Measurements from ENCODE around the gene GPR173. TPM values are rescaled to one million over a fixed set of nuclear protein-coding genes. Genes with fewer than 3 reads are reported as not detected.

Gene GPR173
- total RNA-seq, 2 donors from 2014 or later: 7.0 to 9.4 TPM

DNA sequence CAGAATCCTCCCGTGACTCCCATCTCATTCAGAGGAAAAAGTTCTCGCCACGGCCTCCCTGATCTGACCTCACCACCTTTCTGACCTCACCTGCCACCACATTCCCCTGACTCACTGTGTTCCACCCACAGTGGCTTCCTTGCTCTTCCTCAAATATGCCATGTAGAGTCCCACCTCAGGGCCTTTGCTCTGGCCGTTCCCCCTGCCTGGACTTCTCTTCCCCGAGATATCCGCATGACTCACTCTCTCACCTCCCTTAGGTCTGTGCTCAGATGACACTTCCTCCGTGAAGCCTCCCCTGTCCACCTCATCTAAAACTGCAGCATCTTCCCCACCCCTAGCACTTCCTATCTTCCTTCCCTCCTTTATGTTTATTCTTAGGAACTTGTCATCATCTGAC, 26.4 kb downstream of the GPR173 start:
- no peaks in the 10 kb centered on the region for H3K27me3 Mint-ChIP-seq (ENCODE audit: insufficient read depth)
- DNase-seq: no peak
- Histone ChIP-seq H3K36me3 (ENCODE audit: control insufficient read depth, insufficient read depth, low read length) (no peaks in the 10 kb centered on the region), H3K27ac (ENCODE audit: low read depth, low read length) (no peak overlapping the region), H3K9me3 (ENCODE audit: control insufficient read depth, low read length) (no peaks in the 10 kb centered on the region), H3K27me3 (ENCODE audit: control insufficient read depth, insufficient read depth, low read length, poor library complexity, severe bottlenecking) (no peaks in the 10 kb centered on the region), H3K4me1 (ENCODE audit: control insufficient read depth, insufficient read depth, low read length) (no peaks in the 10 kb centered on the region), H3K4me3 (ENCODE audit: low read length) (no peak overlapping the region), H3K9ac (ENCODE audit: extremely low read depth, low read length, poor library complexity, severe bottlenecking) (no peak overlapping the region)
- H3K36me3 Mint-ChIP-seq (ENCODE audit: low read depth): no peaks in the 10 kb centered on the region
- H3K9me3 Mint-ChIP-seq: peaks cover 56% of the 10 kb centered on the region
- WGBS, 2 experiments (ENCODE audit: insufficient coverage in 1 of 2, insufficient read length in 1 of 2): 90 to 94% methylated on average over 3 to 7 of the region's 7 CpGs
- TF ChIP-seq, protein P1, sequence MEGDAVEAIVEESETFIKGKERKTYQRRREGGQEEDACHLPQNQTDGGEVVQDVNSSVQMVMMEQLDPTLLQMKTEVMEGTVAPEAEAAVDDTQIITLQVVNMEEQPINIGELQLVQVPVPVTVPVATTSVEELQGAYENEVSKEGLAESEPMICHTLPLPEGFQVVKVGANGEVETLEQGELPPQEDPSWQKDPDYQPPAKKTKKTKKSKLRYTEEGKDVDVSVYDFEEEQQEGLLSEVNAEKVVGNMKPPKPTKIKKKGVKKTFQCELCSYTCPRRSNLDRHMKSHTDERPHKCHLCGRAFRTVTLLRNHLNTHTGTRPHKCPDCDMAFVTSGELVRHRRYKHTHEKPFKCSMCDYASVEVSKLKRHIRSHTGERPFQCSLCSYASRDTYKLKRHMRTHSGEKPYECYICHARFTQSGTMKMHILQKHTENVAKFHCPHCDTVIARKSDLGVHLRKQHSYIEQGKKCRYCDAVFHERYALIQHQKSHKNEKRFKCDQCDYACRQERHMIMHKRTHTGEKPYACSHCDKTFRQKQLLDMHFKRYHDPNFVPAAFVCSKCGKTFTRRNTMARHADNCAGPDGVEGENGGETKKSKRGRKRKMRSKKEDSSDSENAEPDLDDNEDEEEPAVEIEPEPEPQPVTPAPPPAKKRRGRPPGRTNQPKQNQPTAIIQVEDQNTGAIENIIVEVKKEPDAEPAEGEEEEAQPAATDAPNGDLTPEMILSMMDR (conservative IDR thresholded peaks at IDR 0.05): no peak
- H3K27ac Mint-ChIP-seq: no peak overlapping the region
- peaks cover 8% of the 10 kb centered on the region for H3K4me1 Mint-ChIP-seq
- H3K4me3 Mint-ChIP-seq: no peak overlapping the region

DNA sequence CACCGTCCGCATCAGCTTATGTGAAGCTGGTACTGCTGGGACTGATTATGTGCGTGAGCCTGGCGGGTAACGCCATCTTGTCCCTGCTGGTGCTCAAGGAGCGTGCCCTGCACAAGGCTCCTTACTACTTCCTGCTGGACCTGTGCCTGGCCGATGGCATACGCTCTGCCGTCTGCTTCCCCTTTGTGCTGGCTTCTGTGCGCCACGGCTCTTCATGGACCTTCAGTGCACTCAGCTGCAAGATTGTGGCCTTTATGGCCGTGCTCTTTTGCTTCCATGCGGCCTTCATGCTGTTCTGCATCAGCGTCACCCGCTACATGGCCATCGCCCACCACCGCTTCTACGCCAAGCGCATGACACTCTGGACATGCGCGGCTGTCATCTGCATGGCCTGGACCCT, 28.1 kb downstream of the GPR173 start:
- H3K4me3 Mint-ChIP-seq: no peak overlapping the region
- no peak overlapping the region for H3K4me3 ChIP-seq (ENCODE audit: low read length)
- TF ChIP-seq, protein P1 (conservative IDR thresholded peaks at IDR 0.05): no peak
- no peaks in the 10 kb centered on the region for H3K27me3 Mint-ChIP-seq (ENCODE audit: insufficient read depth)
- WGBS, 2 experiments (ENCODE audit: insufficient coverage in 1 of 2, insufficient read length in 1 of 2): 93 to 100% methylated on average over 10 to 21 of the region's 21 CpGs
- H3K4me1 Mint-ChIP-seq: peaks cover 12% of the 10 kb centered on the region
- H3K27ac ChIP-seq (ENCODE audit: low read depth, low read length): no peak overlapping the region
- H3K9ac ChIP-seq (ENCODE audit: extremely low read depth, low read length, poor library complexity, severe bottlenecking): no peak overlapping the region
- H3K9me3 ChIP-seq (ENCODE audit: control insufficient read depth, low read length): no peaks in the 10 kb centered on the region
- peaks cover 54% of the 10 kb centered on the region for H3K9me3 Mint-ChIP-seq
- H3K27me3 ChIP-seq (ENCODE audit: control insufficient read depth, insufficient read depth, low read length, poor library complexity, severe bottlenecking): no peaks in the 10 kb centered on the region
- DNase-seq: no peak
- no peaks in the 10 kb centered on the region for H3K36me3 ChIP-seq (ENCODE audit: control insufficient read depth, insufficient read depth, low read length)
- no peak overlapping the region for H3K27ac Mint-ChIP-seq
- H3K36me3 Mint-ChIP-seq (ENCODE audit: low read depth): no peaks in the 10 kb centered on the region
- H3K4me1 ChIP-seq (ENCODE audit: control insufficient read depth, insufficient read depth, low read length): no peaks in the 10 kb centered on the region

DNA sequence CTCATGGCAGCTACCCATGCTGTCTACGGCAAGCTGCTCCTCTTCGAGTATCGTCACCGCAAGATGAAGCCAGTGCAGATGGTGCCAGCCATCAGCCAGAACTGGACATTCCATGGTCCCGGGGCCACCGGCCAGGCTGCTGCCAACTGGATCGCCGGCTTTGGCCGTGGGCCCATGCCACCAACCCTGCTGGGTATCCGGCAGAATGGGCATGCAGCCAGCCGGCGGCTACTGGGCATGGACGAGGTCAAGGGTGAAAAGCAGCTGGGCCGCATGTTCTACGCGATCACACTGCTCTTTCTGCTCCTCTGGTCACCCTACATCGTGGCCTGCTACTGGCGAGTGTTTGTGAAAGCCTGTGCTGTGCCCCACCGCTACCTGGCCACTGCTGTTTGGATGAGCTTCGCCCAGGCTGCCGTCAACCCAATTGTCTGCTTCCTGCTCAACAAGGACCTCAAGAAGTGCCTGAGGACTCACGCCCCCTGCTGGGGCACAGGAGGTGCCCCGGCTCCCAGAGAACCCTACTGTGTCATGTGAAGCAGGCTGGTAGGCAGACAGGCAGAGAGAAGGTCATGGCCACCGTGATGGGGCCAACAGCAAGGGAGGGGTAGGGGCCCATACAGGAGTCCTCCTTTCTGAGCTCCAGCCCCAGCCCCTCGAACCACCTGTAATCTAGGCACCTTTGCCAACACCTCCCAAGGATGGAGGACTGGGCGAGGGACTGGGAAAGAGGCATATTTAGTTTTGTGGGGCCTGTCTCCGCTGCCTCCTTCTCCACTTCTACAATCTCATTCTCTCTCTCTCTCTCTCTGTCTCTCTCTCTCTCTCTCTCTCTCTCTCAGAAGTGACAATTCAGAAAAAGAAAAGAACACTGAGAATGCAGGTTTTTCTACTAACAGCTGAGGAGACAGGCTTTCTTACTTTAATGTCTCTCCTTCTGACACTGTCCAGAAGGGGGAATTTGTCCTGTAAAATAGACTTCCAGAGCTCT, 28.9 kb downstream of the GPR173 start:
- H3K4me1 Mint-ChIP-seq: peaks cover 9% of the 10 kb centered on the region
- H3K4me1 ChIP-seq (ENCODE audit: control insufficient read depth, insufficient read depth, low read length): no peaks in the 10 kb centered on the region
- DNase-seq: no peak
- no peaks in the 10 kb centered on the region for H3K27me3 ChIP-seq (ENCODE audit: control insufficient read depth, insufficient read depth, low read length, poor library complexity, severe bottlenecking)
- no peaks in the 10 kb centered on the region for H3K36me3 Mint-ChIP-seq (ENCODE audit: low read depth)
- TF ChIP-seq, protein P1 (conservative IDR thresholded peaks at IDR 0.05): no peak
- H3K9ac ChIP-seq (ENCODE audit: extremely low read depth, low read length, poor library complexity, severe bottlenecking): no peak overlapping the region
- no peak overlapping the region for H3K27ac ChIP-seq (ENCODE audit: low read depth, low read length)
- H3K36me3 ChIP-seq (ENCODE audit: control insufficient read depth, insufficient read depth, low read length): no peaks in the 10 kb centered on the region
- no peak overlapping the region for H3K4me3 Mint-ChIP-seq
- peaks cover 51% of the 10 kb centered on the region for H3K9me3 Mint-ChIP-seq
- H3K4me3 ChIP-seq (ENCODE audit: low read length): no peak overlapping the region
- H3K9me3 ChIP-seq (ENCODE audit: control insufficient read depth, low read length): no peaks in the 10 kb centered on the region
- 91 to 97% methylated on average over 7 to 25 of the region's 27 CpGs for WGBS, 2 experiments (ENCODE audit: insufficient coverage in 1 of 2, insufficient read length in 1 of 2)
- H3K27ac Mint-ChIP-seq: no peak overlapping the region
- H3K27me3 Mint-ChIP-seq (ENCODE audit: insufficient read depth): no peaks in the 10 kb centered on the region
